HL-60 (cell line): Measurements from ENCODE around the gene NFE2L2.

Experiments
- DNase-seq, 2 experiments: peaks; one replicate each; pipeline ENCODE4 v3.0.0-alpha.2; 2010 to 2020; ENCODE audit warnings: low read depth in 1 of 2, low spot score in 1 of 2
- H3K27ac ChIP-seq: fragments of 250-450 bp; sonication (Bioruptor Pico); replicated peaks from 2 replicates; pipeline ENCODE4 v1.5.1; 2020; ENCODE audit warnings: mild to moderate bottlenecking, moderate library complexity
- H3K27me3 ChIP-seq: fragments of 250-450 bp; sonication (Bioruptor Pico); 2 replicates; pipeline ENCODE4 v1.5.1; 2021; ENCODE audit warnings: mild to moderate bottlenecking, moderate library complexity; ENCODE audit not compliant: insufficient read depth, poor library complexity, severe bottlenecking
- H3K4me3 ChIP-seq: replicated peaks from 2 replicates; pipeline ENCODE4 v1.5.1; 2011; ENCODE audit warnings: mild to moderate bottlenecking, control low read depth, low read length; ENCODE audit not compliant: insufficient read depth
- CTCF ChIP-seq: IDR thresholded peaks from one replicate; pipeline ENCODE4 v1.5.1; 2011; ENCODE audit warnings: low read length, control low read depth, inconsistent platforms; ENCODE audit not compliant: insufficient read depth
- GABPA ChIP-seq: IDR thresholded peaks from 2 replicates; pipeline ENCODE4 v1.6.1; 2012; ENCODE audit warnings: low read depth
- POLR2AphosphoS5 ChIP-seq: IDR thresholded peaks from 2 replicates; pipeline ENCODE4 v1.6.1; 2012; ENCODE audit warnings: low read depth
- REST ChIP-seq: IDR thresholded peaks from 2 replicates; pipeline ENCODE4 v1.6.1; 2012; ENCODE audit warnings: low read depth; ENCODE audit not compliant: insufficient replicate concordance
- SPI1 ChIP-seq: IDR thresholded peaks from 2 replicates; pipeline ENCODE4 v1.6.1; 2012; ENCODE audit warnings: low read depth, mild to moderate bottlenecking, borderline replicate concordance

NFE2L2 gene

GRCh38 chr2:177239053-177239452 lies 25.5 kb downstream of the NFE2L2 start:
- H3K27me3 ChIP-seq: no peaks in the 10 kb centered on the region
- TF ChIP-seq SPI1 (no peak), REST (no peak), POLR2AphosphoS5 (no peak), CTCF (no peak), GABPA (no peak)
- no peak overlapping the region for H3K27ac ChIP-seq
- DNase-seq: no peak
- H3K4me3 ChIP-seq: no peak overlapping the region

- H3K27ac ChIP-seq: no peak overlapping the region
- TF ChIP-seq GABPA: no peak
- TF ChIP-seq CTCF: no peak
- no peak for TF ChIP-seq POLR2AphosphoS5
- no peak for TF ChIP-seq REST
- TF ChIP-seq SPI1: no peak
- H3K27me3 ChIP-seq: no peaks in the 10 kb centered on the region
- H3K4me3 ChIP-seq: no peak overlapping the region
- DNase-seq: no peak
These were observed 26.6 kb downstream of the NFE2L2 start for GRCh38 chr2:177237932-177238331.

- no peak for DNase-seq
- TF ChIP-seq POLR2AphosphoS5 (no peak), REST (no peak), SPI1 (no peak), GABPA (no peak), CTCF (no peak)
These were observed 28.6 kb downstream of the NFE2L2 start for GRCh38 chr2:177235855-177236437.

More at GRCh38 chr2:177235855-177236437, 28.6 kb downstream of the NFE2L2 start:
- no peaks in the 10 kb centered on the region for H3K27me3 ChIP-seq
- no peak overlapping the region for H3K4me3 ChIP-seq
- H3K27ac ChIP-seq: no peak overlapping the region
